H9 (cell line): ENCODE measurements around the gene ACAP1. TPM values are rescaled to one million over a fixed set of nuclear protein-coding genes. Genes with fewer than 3 reads are reported as not detected.

Experiments used
- DNase-seq: peaks from one replicate; pipeline ENCODE4 v3.0.0-alpha.2; 2017
- H2AFZ ChIP-seq: one replicate; pipeline ENCODE4 v1.6.1; 2013; ENCODE audit warnings: mild to moderate bottlenecking, low read length, control low read depth, moderate library complexity
- H2AK5ac ChIP-seq: 2 replicates; pipeline ENCODE4 v1.6.1; 2013; ENCODE audit warnings: low read length, control low read depth, mixed read lengths; ENCODE audit not compliant: insufficient read length
- H2BK120ac ChIP-seq: one replicate; pipeline ENCODE4 v1.6.1; 2013; ENCODE audit warnings: low read depth, mild to moderate bottlenecking, low read length, control low read depth, inconsistent platforms; ENCODE audit not compliant: poor library complexity, severe bottlenecking
- H2BK12ac ChIP-seq: 2 replicates; pipeline ENCODE4 v1.6.1; 2013; ENCODE audit warnings: low read length, control low read depth, mixed read lengths, low read depth; ENCODE audit not compliant: insufficient read length
- H2BK15ac ChIP-seq: 2 replicates; pipeline ENCODE4 v1.6.1; 2013; ENCODE audit warnings: low read depth, low read length, control low read depth
- H2BK20ac ChIP-seq: one replicate; pipeline ENCODE4 v1.6.1; 2013; ENCODE audit warnings: low read depth, mild to moderate bottlenecking, low read length, control low read depth, inconsistent platforms; ENCODE audit not compliant: poor library complexity, severe bottlenecking
- H2BK5ac ChIP-seq: 2 replicates; pipeline ENCODE4 v1.6.1; 2013; ENCODE audit warnings: low read length, control low read depth, mixed read lengths; ENCODE audit not compliant: insufficient read length
- H3K14ac ChIP-seq: 2 replicates; pipeline ENCODE4 v1.6.1; 2013; ENCODE audit warnings: low read length, control low read depth; ENCODE audit not compliant: insufficient read depth
- H3K18ac ChIP-seq: 2 replicates; pipeline ENCODE4 v1.6.1; 2013; ENCODE audit warnings: low read depth, mild to moderate bottlenecking, mixed read lengths, low read length, control low read depth; ENCODE audit not compliant: insufficient read length
- H3K23ac ChIP-seq: 2 replicates; pipeline ENCODE4 v1.6.1; 2013; ENCODE audit warnings: low read length, control low read depth, mixed read lengths, low read depth; ENCODE audit not compliant: insufficient read length
- H3K23me2 ChIP-seq: 2 replicates; pipeline ENCODE4 v1.6.1; 2013; ENCODE audit warnings: low read depth, mild to moderate bottlenecking, mixed read lengths, low read length, control low read depth; ENCODE audit not compliant: insufficient read length, poor library complexity, severe bottlenecking
- H3K27ac ChIP-seq: 2 replicates; pipeline ENCODE4 v1.5.1; 2013; ENCODE audit warnings: low read length, control low read depth, mixed read lengths, low read depth; ENCODE audit not compliant: insufficient read length
- H3K27me3 ChIP-seq: 2 replicates; pipeline ENCODE4 v1.6.1; 2013; ENCODE audit warnings: low read length, control low read depth, inconsistent platforms; ENCODE audit not compliant: insufficient read depth
- H3K4ac ChIP-seq: 2 replicates; pipeline ENCODE4 v1.6.1; 2013; ENCODE audit warnings: low read depth, mild to moderate bottlenecking, control low read depth, inconsistent platforms, low read length, moderate library complexity
- H3K4me1 ChIP-seq: 2 replicates; pipeline ENCODE4 v1.6.1; 2013; ENCODE audit warnings: low read length, control low read depth, inconsistent platforms; ENCODE audit not compliant: insufficient read depth
- H3K4me2 ChIP-seq: 2 replicates; pipeline ENCODE4 v1.6.1; 2013; ENCODE audit warnings: low read length, control low read depth, mixed read lengths; ENCODE audit not compliant: insufficient read length, insufficient read depth
- H3K56ac ChIP-seq: 2 replicates; pipeline ENCODE4 v1.6.1; 2013; ENCODE audit warnings: low read depth, mild to moderate bottlenecking, mixed read lengths, low read length, control low read depth; ENCODE audit not compliant: insufficient read length
- H3K79me1 ChIP-seq: 2 replicates; pipeline ENCODE4 v1.6.1; 2013; ENCODE audit warnings: low read depth, mild to moderate bottlenecking, moderate library complexity, low read length, control low read depth, inconsistent platforms; ENCODE audit not compliant: insufficient read depth, poor library complexity, severe bottlenecking
- H3K79me2 ChIP-seq: 2 replicates; pipeline ENCODE4 v1.6.1; 2013; ENCODE audit warnings: low read length, control low read depth, inconsistent platforms; ENCODE audit not compliant: insufficient read depth
- H3K9ac ChIP-seq: 2 replicates; pipeline ENCODE4 v1.6.1; 2013; ENCODE audit warnings: low read length, control low read depth, mixed read lengths; ENCODE audit not compliant: insufficient read length; ENCODE audit errors: extremely low read depth
- H3K9me3 ChIP-seq: one replicate; pipeline ENCODE4 v1.6.1; 2013; ENCODE audit warnings: low read depth, low read length, inconsistent platforms; ENCODE audit not compliant: control insufficient read depth
- H3T11ph ChIP-seq: one replicate; pipeline ENCODE4 v1.6.1; 2013; ENCODE audit warnings: mild to moderate bottlenecking, low read length, control low read depth, inconsistent platforms
- H4K20me1 ChIP-seq: one replicate; pipeline ENCODE4 v1.6.1; 2013; ENCODE audit not compliant: control insufficient read depth, insufficient read length, insufficient read depth
- H4K5ac ChIP-seq: 2 replicates; pipeline ENCODE4 v1.6.1; 2013; ENCODE audit warnings: low read depth, mild to moderate bottlenecking, mixed read lengths, low read length, control low read depth; ENCODE audit not compliant: insufficient read length
- H4K8ac ChIP-seq: replicated peaks from 2 replicates; pipeline ENCODE4 v1.6.1; 2013; ENCODE audit warnings: low read length, control low read depth, mixed read lengths, low read depth; ENCODE audit not compliant: insufficient read length
- H4K91ac ChIP-seq: 2 replicates; pipeline ENCODE4 v1.6.1; 2013; ENCODE audit warnings: low read depth, mild to moderate bottlenecking, moderate library complexity, mixed read lengths, low read length, control low read depth; ENCODE audit not compliant: insufficient read length
- H3K27ac Mint-ChIP-seq, 3 experiments: 2 replicates in 2 of 3; 3 replicates in 1 of 3; pipeline ENCODE4 v1.8.0; 2020 to 2021; ENCODE audit warnings: mixed read lengths in 3 of 3, mild to moderate bottlenecking in 1 of 3, moderate library complexity in 1 of 3
- H3K27me3 Mint-ChIP-seq: 2 replicates; pipeline ENCODE4 v1.8.0; 2021; ENCODE audit warnings: low read depth, mild to moderate bottlenecking, moderate library complexity, mixed read lengths
- H3K36me3 Mint-ChIP-seq, 3 experiments: 2 replicates in 2 of 3; 3 replicates in 1 of 3; pipeline ENCODE4 v1.8.0; 2020 to 2021; ENCODE audit warnings: low read depth in 3 of 3, mixed read lengths in 3 of 3; ENCODE audit not compliant: insufficient read depth in 1 of 3
- H3K4me1 Mint-ChIP-seq, 2 experiments: 2 replicates each; pipeline ENCODE4 v1.8.0; 2020; ENCODE audit warnings: mixed read lengths in 2 of 2
- H3K4me3 Mint-ChIP-seq, 2 experiments: 2 replicates in 1 of 2; 3 replicates in 1 of 2; pipeline ENCODE4 v1.8.0; 2020 to 2021; ENCODE audit warnings: mild to moderate bottlenecking in 2 of 2, mixed read lengths in 2 of 2, moderate library complexity in 1 of 2
- H3K9me3 Mint-ChIP-seq, 2 experiments: 2 replicates in 1 of 2; 3 replicates in 1 of 2; pipeline ENCODE4 v1.8.0; 2020; ENCODE audit warnings: mild to moderate bottlenecking in 2 of 2, mixed read lengths in 2 of 2, moderate library complexity in 1 of 2
- WGBS: extraction: QIAGEN DNeasy Blood & Tissue Kit; methylation state at CpG from one replicate; pipeline ENCODE4 v1.1.7; 2013; ENCODE audit warnings: missing lambda C conversion rate, low lambda C conversion rate, mixed read lengths; ENCODE audit not compliant: insufficient read length; ENCODE audit errors: extremely low coverage; 5-methylcytosine and 5-hydroxymethylcytosine counted together
- total RNA-seq: library from RNA; stranded (reverse); gene quantifications from 2 replicates; pipeline ENCODE4 v1.2.1, GENCODE V29; 2021
- TF ChIP-seq, protein P1 (sequence below): fragments of 200-600 bp; sonication (generic); conservative IDR thresholded peaks from 3 replicates; pipeline ENCODE4 v1.8.0; 2021; ENCODE audit warnings: antibody characterized with exemption, mild to moderate bottlenecking

ACAP1 gene
- total RNA-seq, 1 experiment from 2014 or later = 18.2 TPM

- Histone ChIP-seq H4K91ac (peak overlapping the region; percentile 65), H2BK5ac (no peak overlapping the region), H4K5ac (no peak overlapping the region), H3K4me1 (peaks cover 2% of the 10 kb centered on the region; the same call in 1 of the 2 replicates), H2AK5ac (no peak overlapping the region), H2AFZ (no peak overlapping the region), H3K4ac (peak overlapping the region; percentile 51; the same call in 1 of the 2 replicates), H3T11ph (no peak overlapping the region), H3K79me2 (peaks cover 21% of the 10 kb centered on the region), H3K23ac (no peak overlapping the region), H2BK120ac (no peak overlapping the region), H3K27me3 (no peaks in the 10 kb centered on the region), H3K4me2 (peak overlapping the region; percentile 81), H4K8ac (no peak overlapping the region), H2BK12ac (no peak overlapping the region), H3K9me3 (no peaks in the 10 kb centered on the region), H3K9ac (peak overlapping the region; percentile 84), H2BK20ac (no peak overlapping the region), H2BK15ac (no peak overlapping the region; the same call in 1 of the 2 replicates), H3K56ac (no peak overlapping the region), H3K27ac (peak overlapping the region; percentile 72), H3K14ac (peak overlapping the region; percentile 78), H3K79me1 (no peaks in the 10 kb centered on the region), H3K18ac (peak overlapping the region; percentile 77), H4K20me1 (no peaks in the 10 kb centered on the region), H3K23me2 (peaks cover 9% of the 10 kb centered on the region)
- peak; percentile 68 for DNase-seq
- Mint-ChIP-seq H3K4me1 (peaks cover 26 to 27% of the 10 kb centered on the region in 2 experiments), H3K36me3 (peaks cover 40 to 48% (median 42%) of the 10 kb centered on the region in 3 experiments), H3K27me3 (no peaks in the 10 kb centered on the region; the same call in none of the 2 replicates), H3K27ac (peak overlapping the region; percentile 95 to 100 (median 97); a peak in 5 of 7 replicates), H3K4me3 (peak overlapping the region; percentile 93 to 94), H3K9me3 (peaks cover 0 to 6% of the 10 kb centered on the region in 2 experiments; a peak in 1 of 5 replicates)
- no CpG with 5 or more reads among the region's 104 CpGs for WGBS
- TF ChIP-seq, protein P1, sequence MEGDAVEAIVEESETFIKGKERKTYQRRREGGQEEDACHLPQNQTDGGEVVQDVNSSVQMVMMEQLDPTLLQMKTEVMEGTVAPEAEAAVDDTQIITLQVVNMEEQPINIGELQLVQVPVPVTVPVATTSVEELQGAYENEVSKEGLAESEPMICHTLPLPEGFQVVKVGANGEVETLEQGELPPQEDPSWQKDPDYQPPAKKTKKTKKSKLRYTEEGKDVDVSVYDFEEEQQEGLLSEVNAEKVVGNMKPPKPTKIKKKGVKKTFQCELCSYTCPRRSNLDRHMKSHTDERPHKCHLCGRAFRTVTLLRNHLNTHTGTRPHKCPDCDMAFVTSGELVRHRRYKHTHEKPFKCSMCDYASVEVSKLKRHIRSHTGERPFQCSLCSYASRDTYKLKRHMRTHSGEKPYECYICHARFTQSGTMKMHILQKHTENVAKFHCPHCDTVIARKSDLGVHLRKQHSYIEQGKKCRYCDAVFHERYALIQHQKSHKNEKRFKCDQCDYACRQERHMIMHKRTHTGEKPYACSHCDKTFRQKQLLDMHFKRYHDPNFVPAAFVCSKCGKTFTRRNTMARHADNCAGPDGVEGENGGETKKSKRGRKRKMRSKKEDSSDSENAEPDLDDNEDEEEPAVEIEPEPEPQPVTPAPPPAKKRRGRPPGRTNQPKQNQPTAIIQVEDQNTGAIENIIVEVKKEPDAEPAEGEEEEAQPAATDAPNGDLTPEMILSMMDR = no peak
Measured at GRCh38 chr17:7307686-7308624, 28.4 kb upstream of the ACAP1 start.
